ENCODE results near the gene GALNT2.

GRCh38 chr1:230319014-230319747 lies 252.1 kb downstream of the GALNT2 start:
- TF ChIP-seq POLR2A (IDR thresholded peaks at IDR 0.05; ENCODE audit: low read length) (no peak), GATA1 (IDR thresholded peaks at IDR 0.05; ENCODE audit: low read depth, low read length) (no peak)
